GM23338 (cell line): Measurements from ENCODE around the gene TADA2A. TPM values are rescaled to one million over a fixed set of nuclear protein-coding genes. Genes with fewer than 3 reads are reported as not detected.

Experiments
- ATAC-seq: fragments of 200-7000 bp; cut with Tn5 transposase; 3 replicates; pipeline ENCODE4 v1.9.1; 2020
- DNase-seq: peaks from one replicate; pipeline ENCODE4 v3.0.0-alpha.2; 2015; ENCODE audit warnings: low spot score
- H2AFZ ChIP-seq: fragments of 200-600 bp; sonication (generic); 2 replicates; pipeline ENCODE4 v1.8.0; 2016; ENCODE audit warnings: antibody characterized with exemption, mild to moderate bottlenecking, moderate library complexity
- H3F3A ChIP-seq: fragments of 200-600 bp; sonication (generic); replicated peaks from 2 replicates; pipeline ENCODE4 v1.8.0; 2017; ENCODE audit warnings: antibody characterized with exemption, mixed run types, low read depth
- H3K27ac ChIP-seq: fragments of 200-600 bp; sonication (generic); 2 replicates; pipeline ENCODE4 v1.6.1; 2016; ENCODE audit warnings: low read depth
- H3K27me3 ChIP-seq: fragments of 200-600 bp; sonication (generic); 2 replicates; pipeline ENCODE4 v1.8.0; 2016; ENCODE audit warnings: mild to moderate bottlenecking, mixed run types, moderate library complexity; ENCODE audit not compliant: insufficient read depth
- H3K36me3 ChIP-seq: fragments of 200-600 bp; sonication (generic); 2 replicates; pipeline ENCODE4 v1.8.0; 2016; ENCODE audit warnings: mild to moderate bottlenecking; ENCODE audit not compliant: insufficient read depth
- H3K4me1 ChIP-seq: fragments of 200-600 bp; sonication (generic); 2 replicates; pipeline ENCODE4 v1.8.0; 2016; ENCODE audit warnings: mild to moderate bottlenecking, moderate library complexity; ENCODE audit not compliant: insufficient read depth
- H3K4me2 ChIP-seq: fragments of 200-600 bp; sonication (generic); 2 replicates; pipeline ENCODE4 v1.7.1; 2017; ENCODE audit warnings: mixed run types
- H3K4me3 ChIP-seq: fragments of 200-600 bp; sonication (generic); 2 replicates; pipeline ENCODE4 v1.6.1; 2016; ENCODE audit warnings: mixed run types
- H3K79me2 ChIP-seq: fragments of 200-600 bp; sonication (generic); replicated peaks from 2 replicates; pipeline ENCODE4 v1.8.0; 2017; ENCODE audit warnings: mild to moderate bottlenecking; ENCODE audit not compliant: insufficient read depth
- H3K9me2 ChIP-seq: fragments of 200-600 bp; sonication (generic); 2 replicates; pipeline ENCODE4 v1.8.0; 2017; ENCODE audit not compliant: insufficient read depth
- H4K20me1 ChIP-seq: fragments of 200-600 bp; sonication (generic); replicated peaks from 2 replicates; pipeline ENCODE4 v1.8.0; 2017; ENCODE audit warnings: mild to moderate bottlenecking; ENCODE audit not compliant: insufficient read depth
- H3K27ac Mint-ChIP-seq: 2 replicates; pipeline ENCODE4 v1.8.0; 2020; ENCODE audit warnings: inconsistent platforms, mild to moderate bottlenecking, moderate library complexity, mixed read lengths
- H3K27me3 Mint-ChIP-seq: 3 replicates; pipeline ENCODE4 v1.8.0; 2022; ENCODE audit warnings: low read depth, mild to moderate bottlenecking, moderate library complexity, mixed read lengths, inconsistent platforms; ENCODE audit not compliant: insufficient read depth, poor library complexity
- H3K36me3 Mint-ChIP-seq: 3 replicates; pipeline ENCODE4 v1.8.0; 2021; ENCODE audit warnings: low read depth, mild to moderate bottlenecking, inconsistent platforms, moderate library complexity, mixed read lengths
- H3K4me1 Mint-ChIP-seq: 3 replicates; pipeline ENCODE4 v1.8.0; 2020; ENCODE audit warnings: mild to moderate bottlenecking, inconsistent platforms, mixed read lengths
- H3K4me3 Mint-ChIP-seq: 3 replicates; pipeline ENCODE4 v1.8.0; 2021; ENCODE audit warnings: moderate library complexity, mild to moderate bottlenecking, inconsistent platforms, mixed read lengths
- H3K9me3 Mint-ChIP-seq: 3 replicates; pipeline ENCODE4 v1.8.0; 2020; ENCODE audit warnings: moderate library complexity, mild to moderate bottlenecking, inconsistent platforms, mixed read lengths
- CREB1 ChIP-seq: fragments of 250-450 bp; sonication (Bioruptor Pico); IDR thresholded peaks from 2 replicates; pipeline ENCODE4 v1.5.0; 2020; ENCODE audit warnings: low read depth, mild to moderate bottlenecking, moderate library complexity
- EZH2 ChIP-seq: fragments of 200-600 bp; sonication (generic); IDR thresholded peaks from one replicate; pipeline ENCODE4 v1.8.0; 2017; ENCODE audit warnings: antibody characterized with exemption, mild to moderate bottlenecking, low read depth; ENCODE audit not compliant: unreplicated experiment
- EZH2phosphoT487 ChIP-seq: fragments of 200-600 bp; sonication (generic); IDR thresholded peaks from one replicate; pipeline ENCODE4 v1.8.1; 2018; ENCODE audit warnings: antibody characterized with exemption; ENCODE audit not compliant: unreplicated experiment
- JUNB ChIP-seq: IDR thresholded peaks from one replicate; pipeline ENCODE4 v1.6.1; 2016; ENCODE audit warnings: antibody characterized with exemption; ENCODE audit not compliant: unreplicated experiment
- NANOG ChIP-seq: IDR thresholded peaks from 2 replicates; pipeline ENCODE4 v1.6.1; 2016; ENCODE audit warnings: antibody characterized with exemption, borderline replicate concordance
- STAT1 ChIP-seq: IDR thresholded peaks from one replicate; pipeline ENCODE4 v1.6.1; 2016; ENCODE audit warnings: antibody characterized with exemption; ENCODE audit not compliant: unreplicated experiment
- ZNF114 ChIP-seq: fragments of 250-450 bp; sonication (Bioruptor Pico); IDR thresholded peaks from 2 replicates; pipeline ENCODE4 v1.5.0; 2020; ENCODE audit warnings: mild to moderate bottlenecking, moderate library complexity
- polyA plus RNA-seq: library from polyadenylated mRNA; unstranded; fragments of >200 nt; fragmentation: Nextera tagmentation; extraction: Ambion mirVana; gene quantifications from 2 replicates; pipeline ENCODE4 v1.2.1, GENCODE V29; 2016
- total RNA-seq: library from RNA; depleted of rRNA; stranded (reverse); fragments of >200 nt; shearing (Covaris generic); gene quantifications from 2 replicates; pipeline ENCODE4 v1.2.3, GENCODE V29; 2014
- TF ChIP-seq, protein P1 (sequence below): IDR thresholded peaks from 2 replicates; pipeline ENCODE4 v1.6.1; 2016; ENCODE audit warnings: antibody characterized with exemption
- TF ChIP-seq, protein P2 (sequence below), 2 experiments: fragments of 200-600 bp in 1 of 2; sonication (generic) in 1 of 2; conservative IDR thresholded peaks; 2 replicates each; pipeline versions ENCODE4 v1.5.1 to v1.6.1; 2016 to 2017; ENCODE audit warnings: antibody characterized with exemption in 2 of 2, low read depth in 2 of 2, mild to moderate bottlenecking in 2 of 2, moderate library complexity in 1 of 2
- TF ChIP-seq, protein P3 (sequence below): IDR thresholded peaks from one replicate; pipeline ENCODE4 v1.6.1; 2018; ENCODE audit warnings: antibody characterized with exemption; ENCODE audit not compliant: unreplicated experiment
- TF ChIP-seq, protein P4 (sequence below): fragments of 250-450 bp; sonication (Bioruptor Pico); IDR thresholded peaks from 2 replicates; pipeline ENCODE4 v1.5.0; 2020; ENCODE audit warnings: mild to moderate bottlenecking, moderate library complexity

TADA2A gene
- total and polyA plus RNA-seq, 2 experiments from 2014 or later: 14.5 to 17.1 TPM

DNA sequence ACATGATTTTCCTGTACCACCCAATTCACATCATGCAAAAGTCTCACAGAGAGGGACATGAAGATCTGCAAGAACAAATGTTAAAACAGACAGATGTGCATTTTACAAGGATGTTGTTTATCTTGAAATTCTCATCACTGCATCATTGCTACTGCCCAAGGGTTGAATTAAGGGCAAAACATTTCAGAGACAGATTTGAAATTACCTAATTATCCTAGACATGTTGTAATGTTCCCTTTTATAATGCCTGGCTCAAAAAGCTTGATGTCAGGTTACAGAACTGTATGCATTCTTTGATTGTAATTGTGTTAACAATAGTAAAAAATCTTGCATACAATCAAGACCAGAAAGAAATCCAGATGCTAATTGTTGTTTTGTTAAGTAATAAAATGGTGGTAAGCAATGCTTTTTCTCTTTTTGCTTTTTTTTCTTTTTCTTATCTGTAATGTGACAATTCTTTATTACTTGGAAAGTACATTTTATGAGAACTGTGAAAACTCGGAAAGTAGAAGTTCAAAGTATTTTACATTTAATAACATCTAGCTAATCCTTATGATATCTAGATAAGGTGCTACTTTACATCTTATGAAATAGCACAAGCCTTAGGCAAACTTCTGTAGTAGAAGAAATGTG, 79.4 kb downstream of the TADA2A start:
- H3K4me2 ChIP-seq: no peak overlapping the region
- TF ChIP-seq, protein P1, sequence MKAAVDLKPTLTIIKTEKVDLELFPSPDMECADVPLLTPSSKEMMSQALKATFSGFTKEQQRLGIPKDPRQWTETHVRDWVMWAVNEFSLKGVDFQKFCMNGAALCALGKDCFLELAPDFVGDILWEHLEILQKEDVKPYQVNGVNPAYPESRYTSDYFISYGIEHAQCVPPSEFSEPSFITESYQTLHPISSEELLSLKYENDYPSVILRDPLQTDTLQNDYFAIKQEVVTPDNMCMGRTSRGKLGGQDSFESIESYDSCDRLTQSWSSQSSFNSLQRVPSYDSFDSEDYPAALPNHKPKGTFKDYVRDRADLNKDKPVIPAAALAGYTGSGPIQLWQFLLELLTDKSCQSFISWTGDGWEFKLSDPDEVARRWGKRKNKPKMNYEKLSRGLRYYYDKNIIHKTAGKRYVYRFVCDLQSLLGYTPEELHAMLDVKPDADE: no peak
- TF ChIP-seq, protein P2, sequence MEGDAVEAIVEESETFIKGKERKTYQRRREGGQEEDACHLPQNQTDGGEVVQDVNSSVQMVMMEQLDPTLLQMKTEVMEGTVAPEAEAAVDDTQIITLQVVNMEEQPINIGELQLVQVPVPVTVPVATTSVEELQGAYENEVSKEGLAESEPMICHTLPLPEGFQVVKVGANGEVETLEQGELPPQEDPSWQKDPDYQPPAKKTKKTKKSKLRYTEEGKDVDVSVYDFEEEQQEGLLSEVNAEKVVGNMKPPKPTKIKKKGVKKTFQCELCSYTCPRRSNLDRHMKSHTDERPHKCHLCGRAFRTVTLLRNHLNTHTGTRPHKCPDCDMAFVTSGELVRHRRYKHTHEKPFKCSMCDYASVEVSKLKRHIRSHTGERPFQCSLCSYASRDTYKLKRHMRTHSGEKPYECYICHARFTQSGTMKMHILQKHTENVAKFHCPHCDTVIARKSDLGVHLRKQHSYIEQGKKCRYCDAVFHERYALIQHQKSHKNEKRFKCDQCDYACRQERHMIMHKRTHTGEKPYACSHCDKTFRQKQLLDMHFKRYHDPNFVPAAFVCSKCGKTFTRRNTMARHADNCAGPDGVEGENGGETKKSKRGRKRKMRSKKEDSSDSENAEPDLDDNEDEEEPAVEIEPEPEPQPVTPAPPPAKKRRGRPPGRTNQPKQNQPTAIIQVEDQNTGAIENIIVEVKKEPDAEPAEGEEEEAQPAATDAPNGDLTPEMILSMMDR (conservative IDR thresholded peaks at IDR 0.05; ENCODE audit: low read depth in 2 of 2): no peak
- TF ChIP-seq JUNB: no peak
- TF ChIP-seq, protein P3, sequence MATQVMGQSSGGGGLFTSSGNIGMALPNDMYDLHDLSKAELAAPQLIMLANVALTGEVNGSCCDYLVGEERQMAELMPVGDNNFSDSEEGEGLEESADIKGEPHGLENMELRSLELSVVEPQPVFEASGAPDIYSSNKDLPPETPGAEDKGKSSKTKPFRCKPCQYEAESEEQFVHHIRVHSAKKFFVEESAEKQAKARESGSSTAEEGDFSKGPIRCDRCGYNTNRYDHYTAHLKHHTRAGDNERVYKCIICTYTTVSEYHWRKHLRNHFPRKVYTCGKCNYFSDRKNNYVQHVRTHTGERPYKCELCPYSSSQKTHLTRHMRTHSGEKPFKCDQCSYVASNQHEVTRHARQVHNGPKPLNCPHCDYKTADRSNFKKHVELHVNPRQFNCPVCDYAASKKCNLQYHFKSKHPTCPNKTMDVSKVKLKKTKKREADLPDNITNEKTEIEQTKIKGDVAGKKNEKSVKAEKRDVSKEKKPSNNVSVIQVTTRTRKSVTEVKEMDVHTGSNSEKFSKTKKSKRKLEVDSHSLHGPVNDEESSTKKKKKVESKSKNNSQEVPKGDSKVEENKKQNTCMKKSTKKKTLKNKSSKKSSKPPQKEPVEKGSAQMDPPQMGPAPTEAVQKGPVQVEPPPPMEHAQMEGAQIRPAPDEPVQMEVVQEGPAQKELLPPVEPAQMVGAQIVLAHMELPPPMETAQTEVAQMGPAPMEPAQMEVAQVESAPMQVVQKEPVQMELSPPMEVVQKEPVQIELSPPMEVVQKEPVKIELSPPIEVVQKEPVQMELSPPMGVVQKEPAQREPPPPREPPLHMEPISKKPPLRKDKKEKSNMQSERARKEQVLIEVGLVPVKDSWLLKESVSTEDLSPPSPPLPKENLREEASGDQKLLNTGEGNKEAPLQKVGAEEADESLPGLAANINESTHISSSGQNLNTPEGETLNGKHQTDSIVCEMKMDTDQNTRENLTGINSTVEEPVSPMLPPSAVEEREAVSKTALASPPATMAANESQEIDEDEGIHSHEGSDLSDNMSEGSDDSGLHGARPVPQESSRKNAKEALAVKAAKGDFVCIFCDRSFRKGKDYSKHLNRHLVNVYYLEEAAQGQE: no peak
- TF ChIP-seq CREB1 (CRISPR knock-in tag): no peak
- no peak for TF ChIP-seq EZH2phosphoT487
- TF ChIP-seq, protein P4, sequence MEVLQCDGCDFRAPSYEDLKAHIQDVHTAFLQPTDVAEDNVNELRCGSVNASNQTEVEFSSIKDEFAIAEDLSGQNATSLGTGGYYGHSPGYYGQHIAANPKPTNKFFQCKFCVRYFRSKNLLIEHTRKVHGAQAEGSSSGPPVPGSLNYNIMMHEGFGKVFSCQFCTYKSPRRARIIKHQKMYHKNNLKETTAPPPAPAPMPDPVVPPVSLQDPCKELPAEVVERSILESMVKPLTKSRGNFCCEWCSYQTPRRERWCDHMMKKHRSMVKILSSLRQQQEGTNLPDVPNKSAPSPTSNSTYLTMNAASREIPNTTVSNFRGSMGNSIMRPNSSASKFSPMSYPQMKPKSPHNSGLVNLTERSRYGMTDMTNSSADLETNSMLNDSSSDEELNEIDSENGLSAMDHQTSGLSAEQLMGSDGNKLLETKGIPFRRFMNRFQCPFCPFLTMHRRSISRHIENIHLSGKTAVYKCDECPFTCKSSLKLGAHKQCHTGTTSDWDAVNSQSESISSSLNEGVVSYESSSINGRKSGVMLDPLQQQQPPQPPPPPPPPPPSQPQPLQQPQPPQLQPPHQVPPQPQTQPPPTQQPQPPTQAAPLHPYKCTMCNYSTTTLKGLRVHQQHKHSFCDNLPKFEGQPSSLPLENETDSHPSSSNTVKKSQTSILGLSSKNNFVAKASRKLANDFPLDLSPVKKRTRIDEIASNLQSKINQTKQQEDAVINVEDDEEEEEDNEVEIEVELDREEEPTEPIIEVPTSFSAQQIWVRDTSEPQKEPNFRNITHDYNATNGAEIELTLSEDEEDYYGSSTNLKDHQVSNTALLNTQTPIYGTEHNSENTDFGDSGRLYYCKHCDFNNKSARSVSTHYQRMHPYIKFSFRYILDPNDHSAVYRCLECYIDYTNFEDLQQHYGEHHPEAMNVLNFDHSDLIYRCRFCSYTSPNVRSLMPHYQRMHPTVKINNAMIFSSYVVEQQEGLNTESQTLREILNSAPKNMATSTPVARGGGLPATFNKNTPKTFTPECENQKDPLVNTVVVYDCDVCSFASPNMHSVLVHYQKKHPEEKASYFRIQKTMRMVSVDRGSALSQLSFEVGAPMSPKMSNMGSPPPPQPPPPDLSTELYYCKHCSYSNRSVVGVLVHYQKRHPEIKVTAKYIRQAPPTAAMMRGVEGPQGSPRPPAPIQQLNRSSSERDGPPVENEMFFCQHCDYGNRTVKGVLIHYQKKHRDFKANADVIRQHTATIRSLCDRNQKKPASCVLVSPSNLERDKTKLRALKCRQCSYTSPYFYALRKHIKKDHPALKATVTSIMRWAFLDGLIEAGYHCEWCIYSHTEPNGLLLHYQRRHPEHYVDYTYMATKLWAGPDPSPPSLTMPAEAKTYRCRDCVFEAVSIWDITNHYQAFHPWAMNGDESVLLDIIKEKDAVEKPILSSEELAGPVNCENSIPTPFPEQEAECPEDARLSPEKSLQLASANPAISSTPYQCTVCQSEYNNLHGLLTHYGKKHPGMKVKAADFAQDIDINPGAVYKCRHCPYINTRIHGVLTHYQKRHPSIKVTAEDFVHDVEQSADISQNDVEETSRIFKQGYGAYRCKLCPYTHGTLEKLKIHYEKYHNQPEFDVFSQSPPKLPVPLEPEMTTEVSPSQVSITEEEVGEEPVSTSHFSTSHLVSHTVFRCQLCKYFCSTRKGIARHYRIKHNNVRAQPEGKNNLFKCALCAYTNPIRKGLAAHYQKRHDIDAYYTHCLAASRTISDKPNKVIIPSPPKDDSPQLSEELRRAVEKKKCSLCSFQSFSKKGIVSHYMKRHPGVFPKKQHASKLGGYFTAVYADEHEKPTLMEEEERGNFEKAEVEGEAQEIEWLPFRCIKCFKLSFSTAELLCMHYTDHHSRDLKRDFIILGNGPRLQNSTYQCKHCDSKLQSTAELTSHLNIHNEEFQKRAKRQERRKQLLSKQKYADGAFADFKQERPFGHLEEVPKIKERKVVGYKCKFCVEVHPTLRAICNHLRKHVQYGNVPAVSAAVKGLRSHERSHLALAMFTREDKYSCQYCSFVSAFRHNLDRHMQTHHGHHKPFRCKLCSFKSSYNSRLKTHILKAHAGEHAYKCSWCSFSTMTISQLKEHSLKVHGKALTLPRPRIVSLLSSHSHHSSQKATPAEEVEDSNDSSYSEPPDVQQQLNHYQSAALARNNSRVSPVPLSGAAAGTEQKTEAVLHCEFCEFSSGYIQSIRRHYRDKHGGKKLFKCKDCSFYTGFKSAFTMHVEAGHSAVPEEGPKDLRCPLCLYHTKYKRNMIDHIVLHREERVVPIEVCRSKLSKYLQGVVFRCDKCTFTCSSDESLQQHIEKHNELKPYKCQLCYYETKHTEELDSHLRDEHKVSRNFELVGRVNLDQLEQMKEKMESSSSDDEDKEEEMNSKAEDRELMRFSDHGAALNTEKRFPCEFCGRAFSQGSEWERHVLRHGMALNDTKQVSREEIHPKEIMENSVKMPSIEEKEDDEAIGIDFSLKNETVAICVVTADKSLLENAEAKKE (CRISPR knock-in tag): no peak
- TF ChIP-seq EZH2: no peak
- TF ChIP-seq STAT1: no peak
- no peak for TF ChIP-seq NANOG
- no peak for TF ChIP-seq ZNF114
- H3K27ac Mint-ChIP-seq: no peak overlapping the region
- H3K4me1 ChIP-seq: peaks cover 37% of the 10 kb centered on the region
- peaks cover 8% of the 10 kb centered on the region for H3F3A ChIP-seq
- H3K9me2 ChIP-seq: no peaks in the 10 kb centered on the region
- H4K20me1 ChIP-seq: no peaks in the 10 kb centered on the region
- no peaks in the 10 kb centered on the region for H3K36me3 Mint-ChIP-seq
- no peak for DNase-seq
- H3K27me3 Mint-ChIP-seq: peaks cover 9% of the 10 kb centered on the region
- H3K4me1 Mint-ChIP-seq: peaks cover 43% of the 10 kb centered on the region
- no peak overlapping the region for H3K27ac ChIP-seq
- no peak overlapping the region for H3K4me3 Mint-ChIP-seq
- no peaks in the 10 kb centered on the region; the same call in 2 of the 3 replicates for H3K9me3 Mint-ChIP-seq
- H3K36me3 ChIP-seq: no peaks in the 10 kb centered on the region
- no peak overlapping the region for H3K4me3 ChIP-seq
- no peak for ATAC-seq
- H3K79me2 ChIP-seq: 0 out of 2 replicates have a peak, but pooled peaks cover 6% of the 10 kb centered on the region
- 0 out of 2 replicates have a peak, but pooled peaks cover 5% of the 10 kb centered on the region for H3K27me3 ChIP-seq
- H2AFZ ChIP-seq: no peak overlapping the region
